ENCODE measurements around the gene NOTCH2.
"Not testable (repeated sequence)": the region's sequence is repeated elsewhere in the genome, so short reads cannot be mapped to it uniquely, and the experiment has no call there.

Gene NOTCH2

GRCh38 chr1:120048208-120048607, 21.3 kb downstream of the NOTCH2 start:
- DNase-seq = not testable (repeated sequence)

DNA sequence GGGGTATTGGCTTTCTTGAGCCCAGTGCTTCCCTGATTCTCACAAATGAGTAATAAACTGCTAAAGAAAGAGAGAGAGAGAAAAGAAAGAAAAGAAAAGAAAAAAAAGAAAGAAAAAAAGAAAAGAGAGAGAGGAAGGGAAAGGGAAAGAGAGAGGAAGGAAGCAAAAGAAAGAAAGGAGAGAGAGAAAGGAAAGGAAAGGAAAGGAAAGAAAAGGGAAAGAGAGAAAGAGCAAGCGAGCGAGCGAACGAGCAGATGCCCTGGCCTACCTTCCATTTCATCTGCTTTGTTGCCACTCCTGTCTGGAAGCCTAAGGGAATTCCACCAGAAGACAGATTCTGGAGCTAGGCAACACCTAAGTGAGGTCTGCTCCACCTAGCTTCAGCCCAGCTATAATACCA, 27.7 kb downstream of the NOTCH2 start:
- DNase-seq = not testable (repeated sequence)

GRCh38 chr1:120032253-120032652, 37.2 kb downstream of the NOTCH2 start:
- not testable (repeated sequence) for DNase-seq

- DNase-seq = not testable (repeated sequence)
Measured at GRCh38 chr1:120023791-120024190, 45.7 kb downstream of the NOTCH2 start.

DNA sequence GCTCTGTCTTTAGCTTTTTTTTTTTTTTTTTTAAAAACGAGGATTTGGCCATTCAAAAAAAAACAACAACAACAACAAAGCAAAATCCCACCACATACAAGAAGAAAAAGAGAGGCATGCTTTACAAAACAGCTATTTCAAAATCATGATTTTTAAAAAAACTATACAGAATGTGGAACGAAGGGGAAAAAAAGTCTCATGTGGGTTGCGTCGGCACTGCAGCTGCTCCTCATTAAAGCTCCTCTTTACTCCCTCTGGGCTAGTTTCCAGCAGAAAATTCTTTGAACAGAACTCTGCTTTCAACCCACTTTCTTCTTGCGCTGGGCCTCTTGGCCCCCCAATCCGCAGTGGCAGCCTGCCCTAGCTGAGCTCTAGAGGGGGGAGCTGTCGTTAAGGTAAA, 54.5 kb downstream of the NOTCH2 start:
- DNase-seq = not testable (repeated sequence)

- not testable (repeated sequence) for DNase-seq
Measured at GRCh38 chr1:120008320-120008719, 61.1 kb downstream of the NOTCH2 start.

- not testable (repeated sequence) for DNase-seq
Measured at GRCh38 chr1:120007850-120008249, 61.6 kb downstream of the NOTCH2 start.

DNA sequence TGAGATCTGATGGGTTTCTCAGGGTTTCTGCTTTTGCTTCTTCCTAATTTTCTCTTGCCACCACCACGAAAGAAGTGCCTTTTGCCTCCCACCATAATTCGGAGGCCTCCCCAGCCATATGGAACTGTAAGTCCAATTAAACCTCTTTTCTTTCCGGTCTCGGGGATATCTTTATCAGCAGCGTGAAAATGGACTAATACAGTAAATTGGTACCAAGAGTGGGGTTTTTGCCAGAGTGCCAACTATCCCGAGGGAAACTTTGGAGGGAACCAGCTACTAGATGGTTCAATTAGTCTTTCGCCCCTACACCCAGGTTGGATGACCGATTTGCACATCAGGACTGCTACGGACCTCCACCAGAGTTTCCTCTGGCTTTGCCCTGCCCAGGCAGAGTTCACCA, 68.4 kb downstream of the NOTCH2 start:
- DNase-seq = not testable (repeated sequence)

GRCh38 chr1:119996731-119997312, 72.6 kb downstream of the NOTCH2 start:
- not testable (repeated sequence) for DNase-seq

- not testable (repeated sequence) for DNase-seq
Measured at GRCh38 chr1:119995975-119996374, 73.5 kb downstream of the NOTCH2 start.

GRCh38 chr1:119988306-119989062, 81.0 kb downstream of the NOTCH2 start:
- DNase-seq = no peak

- DNase-seq = no peak
Measured at GRCh38 chr1:119987686-119988085, 81.8 kb downstream of the NOTCH2 start.

DNA sequence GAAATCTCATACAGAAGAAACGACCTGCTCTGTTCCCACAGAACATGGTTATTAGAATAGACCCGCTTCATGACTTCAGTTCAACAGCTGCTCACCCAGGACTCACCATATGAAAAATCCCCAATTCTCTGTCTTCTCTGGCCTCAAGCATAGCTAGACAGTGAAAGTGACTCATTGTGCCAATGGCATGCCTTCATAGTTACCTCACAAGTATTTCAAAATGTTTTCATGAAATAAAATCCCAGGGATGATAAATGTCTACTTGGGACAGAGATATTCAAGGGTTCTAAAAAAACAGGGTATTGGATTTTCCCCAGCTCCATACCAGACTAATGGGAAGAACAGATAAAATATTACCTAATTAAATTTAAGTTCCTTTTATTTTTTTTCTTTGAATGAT, 82.3 kb downstream of the NOTCH2 start:
- no peak for DNase-seq

GRCh38 chr1:119986007-119986497, 83.4 kb downstream of the NOTCH2 start:
- DNase-seq = no peak

DNA sequence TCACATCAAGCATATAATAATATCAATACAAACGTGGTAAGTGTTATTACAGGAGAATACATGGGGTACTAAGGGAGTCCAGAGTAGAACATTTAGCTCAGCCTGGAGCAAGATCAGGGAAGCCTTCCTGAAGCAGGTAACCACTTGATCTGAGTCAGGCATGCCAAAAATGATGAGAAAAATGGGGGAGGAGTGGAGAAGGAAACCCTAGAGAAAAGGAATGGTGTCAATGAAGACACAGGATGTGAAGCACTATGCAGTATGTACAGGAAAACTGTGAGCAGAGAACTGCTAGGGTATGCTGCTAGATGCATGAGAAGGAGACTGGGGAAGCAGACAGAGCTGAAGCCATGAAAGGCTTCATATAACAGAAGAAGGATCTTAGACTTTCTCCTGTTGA, 84.7 kb downstream of the NOTCH2 start:
- no peak for DNase-seq

- no peak for DNase-seq
Measured at GRCh38 chr1:119981986-119982815, 87.3 kb downstream of the NOTCH2 start.

DNA sequence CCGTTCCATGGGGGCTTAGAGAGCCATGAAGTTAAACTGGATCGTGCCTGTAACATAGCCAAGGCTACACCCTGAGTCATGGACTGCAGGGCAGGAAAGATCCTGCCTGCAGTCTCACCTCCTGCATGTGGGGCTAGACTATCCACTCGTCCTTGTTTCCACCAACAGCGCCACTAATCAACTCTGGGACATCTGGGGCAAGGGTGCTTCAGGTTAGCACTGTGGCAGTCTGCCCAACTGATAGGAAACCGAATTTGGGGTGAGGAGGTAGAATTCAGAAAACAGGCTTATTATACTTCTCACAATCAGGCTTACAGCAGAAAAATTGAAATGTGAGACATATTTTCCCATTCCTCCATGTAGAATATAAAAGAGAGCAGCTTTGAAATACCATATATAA, 88.0 kb downstream of the NOTCH2 start:
- DNase-seq = no peak

DNA sequence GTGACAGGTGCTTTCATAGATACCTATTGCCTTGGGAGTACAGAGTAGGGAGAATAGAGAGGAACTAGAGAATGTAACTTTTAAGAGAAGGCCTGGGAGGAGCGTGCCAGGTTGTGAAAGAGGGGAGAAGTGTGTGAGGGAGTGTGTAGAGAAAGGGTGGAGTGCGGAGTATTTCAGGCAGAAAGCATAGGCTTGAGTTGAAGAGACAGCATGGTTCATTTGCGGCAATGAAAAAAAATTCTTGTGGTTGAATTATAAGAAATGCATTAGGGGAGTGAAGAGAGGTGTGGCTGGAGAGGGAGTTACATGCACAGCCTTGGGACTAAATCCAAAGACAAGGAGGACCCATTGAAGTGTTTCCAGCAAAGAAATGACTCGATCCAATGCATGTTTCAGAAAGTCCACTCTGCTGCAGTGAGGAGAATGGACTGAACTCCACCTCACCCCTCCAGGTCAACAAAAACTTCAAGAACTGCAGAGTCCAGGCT, 91.4 kb downstream of the NOTCH2 start:
- DNase-seq = no peak

GRCh38 chr1:119977113-119977736, 92.2 kb downstream of the NOTCH2 start:
- not testable (repeated sequence) for DNase-seq

DNA sequence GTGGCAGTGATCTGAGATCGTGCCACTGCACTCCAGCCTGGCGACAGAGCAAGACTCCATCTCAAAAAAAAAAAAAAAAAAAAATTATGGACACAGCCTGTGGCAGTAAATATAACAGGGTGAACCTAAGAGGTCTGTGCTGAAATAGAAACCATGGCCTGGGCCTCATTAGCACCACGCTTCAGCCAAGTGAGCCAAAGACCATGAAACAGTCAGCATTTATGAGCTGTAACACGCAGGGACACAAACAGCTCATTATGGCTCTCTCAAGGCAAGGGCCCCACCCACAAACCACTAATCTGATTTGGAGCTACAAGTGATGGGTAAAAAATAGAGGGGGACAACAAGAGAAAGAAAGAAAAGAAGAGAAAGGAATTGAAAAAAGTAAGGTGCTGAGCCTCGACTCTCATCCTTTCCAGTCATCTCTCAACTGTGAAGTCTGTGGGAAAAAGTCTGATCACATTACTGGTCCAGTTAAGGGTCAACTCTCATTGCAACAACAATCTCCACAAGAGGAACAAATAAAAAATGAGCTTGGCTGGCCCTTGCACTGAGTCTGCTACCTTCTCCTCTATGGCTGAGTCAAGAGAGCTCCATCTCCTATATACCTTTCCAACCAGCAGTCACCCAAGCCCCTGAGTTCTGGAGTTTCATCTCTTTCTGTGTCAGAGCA, 93.7 kb downstream of the NOTCH2 start:
- not testable (repeated sequence) for DNase-seq

DNA sequence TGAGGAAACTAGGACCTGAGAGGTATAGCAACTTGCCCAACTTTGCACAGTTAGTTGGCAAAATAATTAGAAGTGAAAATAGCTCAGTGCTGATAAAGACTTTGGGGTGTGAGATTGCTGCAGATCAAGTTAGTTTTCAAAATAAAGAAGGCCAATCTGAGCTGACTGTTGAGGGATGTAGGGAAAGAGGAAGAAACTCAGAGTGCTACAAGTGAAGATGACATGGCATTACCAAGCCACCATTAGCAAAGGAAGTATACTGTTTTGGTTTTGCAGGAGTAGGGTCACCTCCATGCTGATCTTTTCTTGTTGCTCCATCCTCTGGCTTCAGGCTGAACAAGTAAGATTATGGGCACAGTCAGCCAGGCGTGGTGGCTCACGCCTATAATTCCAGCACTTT, 94.5 kb downstream of the NOTCH2 start:
- no peak for DNase-seq

DNA sequence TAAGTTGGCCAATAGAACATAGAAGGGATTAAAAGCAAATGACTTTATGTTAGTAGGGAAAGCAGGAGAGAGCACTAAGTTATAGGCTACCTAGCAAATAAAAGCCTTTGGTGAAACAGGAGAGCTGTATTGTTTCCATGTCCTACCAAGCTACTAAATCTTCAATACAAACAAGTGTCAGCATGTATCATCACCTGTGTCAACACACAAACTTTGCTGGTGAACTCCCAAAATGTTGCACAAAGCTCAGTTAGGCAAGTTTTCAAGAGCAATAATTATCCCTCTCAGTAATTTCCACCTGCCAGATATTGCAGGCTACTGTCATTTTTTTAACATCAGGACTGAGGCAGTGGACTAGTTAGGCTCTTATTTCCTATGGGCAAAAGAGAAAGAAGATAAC, 95.4 kb downstream of the NOTCH2 start:
- DNase-seq = peak; percentile 19
